Muscle layer of colon (tissue), 2 donors: ENCODE measurements around the gene SAMD8.
"Not testable (repeated sequence)": the region's sequence is repeated elsewhere in the genome, so short reads cannot be mapped to it uniquely, and the experiment has no call there.

ENCODE experiments used
- H3K27ac ChIP-seq: one replicate; pipeline ENCODE4 v1.7.0; 2013; ENCODE audit warnings: low read depth, mild to moderate bottlenecking, low read length, moderate library complexity
- H3K27me3 ChIP-seq, 2 donors: one replicate each; pipeline ENCODE4 v1.7.0; 2013; ENCODE audit warnings: low read length in 2 of 2, mild to moderate bottlenecking in 2 of 2; ENCODE audit not compliant: insufficient read depth in 2 of 2, control insufficient read depth in 1 of 2
- H3K36me3 ChIP-seq: one replicate; pipeline ENCODE4 v1.7.0; 2013; ENCODE audit warnings: mild to moderate bottlenecking, low read length; ENCODE audit not compliant: insufficient read depth
- H3K4me1 ChIP-seq: one replicate; pipeline ENCODE4 v1.7.0; 2013; ENCODE audit warnings: mild to moderate bottlenecking, low read length; ENCODE audit not compliant: insufficient read depth
- H3K4me3 ChIP-seq, 2 donors: one replicate each; pipeline ENCODE4 v1.7.0; 2013; ENCODE audit warnings: low read length in 2 of 2, low read depth in 1 of 2, mild to moderate bottlenecking in 1 of 2, moderate library complexity in 1 of 2
- H3K9ac ChIP-seq: one replicate; pipeline ENCODE4 v1.7.0; 2013; ENCODE audit warnings: low read length
- H3K9me3 ChIP-seq: one replicate; pipeline ENCODE4 v1.7.0; 2013; ENCODE audit warnings: mild to moderate bottlenecking, low read length
- donor health status: abdominal sarcoma.
- donor health status: Adenocarcinoma of cecum.

SAMD8 gene

GRCh38 chr10:75102830-75103673 is 8.4 kb upstream of the SAMD8 start:
- H3K9me3 ChIP-seq = no peaks in the 10 kb centered on the region
- H3K9ac ChIP-seq = no peak overlapping the region
- no peaks in the 10 kb centered on the region for H3K36me3 ChIP-seq
- H3K4me1 ChIP-seq = peaks cover 7% of the 10 kb centered on the region
- H3K27me3 ChIP-seq = no peaks in the 10 kb centered on the region
- no peak overlapping the region for H3K4me3 ChIP-seq
- H3K27ac ChIP-seq = no peak overlapping the region

GRCh38 chr10:75103881-75104686 is 7.4 kb upstream of the SAMD8 start:
- H3K9me3 ChIP-seq = no peaks in the 10 kb centered on the region
- peaks cover 7% of the 10 kb centered on the region for H3K4me1 ChIP-seq
- H3K9ac ChIP-seq = no peak overlapping the region
- no peak overlapping the region for H3K4me3 ChIP-seq
- H3K27me3 ChIP-seq = no peaks in the 10 kb centered on the region
- no peak overlapping the region for H3K27ac ChIP-seq
- H3K36me3 ChIP-seq = no peaks in the 10 kb centered on the region

GRCh38 chr10:75104842-75105241 is 6.6 kb upstream of the SAMD8 start:
- H3K27ac ChIP-seq = no peak overlapping the region
- no peak overlapping the region for H3K4me3 ChIP-seq
- H3K4me1 ChIP-seq = peaks cover 5% of the 10 kb centered on the region
- H3K9ac ChIP-seq = no peak overlapping the region
- no peaks in the 10 kb centered on the region for H3K27me3 ChIP-seq
- H3K9me3 ChIP-seq = no peaks in the 10 kb centered on the region
- no peaks in the 10 kb centered on the region for H3K36me3 ChIP-seq

- H3K9me3 ChIP-seq = no peaks in the 10 kb centered on the region
- no peak overlapping the region for H3K27ac ChIP-seq
- H3K36me3 ChIP-seq = no peaks in the 10 kb centered on the region
- no peaks in the 10 kb centered on the region for H3K27me3 ChIP-seq
- no peak overlapping the region for H3K9ac ChIP-seq
- H3K4me1 ChIP-seq = peaks cover 5% of the 10 kb centered on the region
- no peak overlapping the region for H3K4me3 ChIP-seq
Measured at GRCh38 chr10:75105576-75106197, 5.8 kb upstream of the SAMD8 start.

- H3K4me3 ChIP-seq = no peak overlapping the region
- no peaks in the 10 kb centered on the region for H3K27me3 ChIP-seq
- no peaks in the 10 kb centered on the region for H3K36me3 ChIP-seq
- H3K9me3 ChIP-seq = no peaks in the 10 kb centered on the region
- H3K9ac ChIP-seq = no peak overlapping the region
- no peak overlapping the region for H3K27ac ChIP-seq
- H3K4me1 ChIP-seq = peaks cover 7% of the 10 kb centered on the region
Measured at GRCh38 chr10:75106242-75106641, 5.2 kb upstream of the SAMD8 start.

GRCh38 chr10:75106891-75107290 is 4.6 kb upstream of the SAMD8 start:
- not testable (repeated sequence) for H3K4me1 ChIP-seq, H3K27ac ChIP-seq, H3K27me3 ChIP-seq, H3K9me3 ChIP-seq, H3K4me3 ChIP-seq, H3K9ac ChIP-seq, H3K36me3 ChIP-seq

- no peak overlapping the region for H3K4me3 ChIP-seq
- no peak overlapping the region for H3K9ac ChIP-seq
Measured at GRCh38 chr10:75107756-75108683, 3.4 kb upstream of the SAMD8 start.

GRCh38 chr10:75108684-75109458 is 2.6 kb upstream of the SAMD8 start:
- no peaks in the 10 kb centered on the region for H3K9me3 ChIP-seq
- H3K9ac ChIP-seq = no peak overlapping the region
- no peak overlapping the region for H3K4me3 ChIP-seq
- no peaks in the 10 kb centered on the region for H3K27me3 ChIP-seq
- no peak overlapping the region for H3K27ac ChIP-seq
- peaks cover 21% of the 10 kb centered on the region for H3K4me1 ChIP-seq
- H3K36me3 ChIP-seq = no peaks in the 10 kb centered on the region

More at GRCh38 chr10:75107756-75108683, 3.4 kb upstream of the SAMD8 start:
- no peak overlapping the region for H3K27ac ChIP-seq
- no peaks in the 10 kb centered on the region for H3K27me3 ChIP-seq
- no peaks in the 10 kb centered on the region for H3K9me3 ChIP-seq
- H3K36me3 ChIP-seq = no peaks in the 10 kb centered on the region
- H3K4me1 ChIP-seq = peaks cover 13% of the 10 kb centered on the region

- Histone ChIP-seq H3K36me3 (no peaks in the 10 kb centered on the region), H3K9ac (no peak overlapping the region), H3K27me3 (no peaks in the 10 kb centered on the region), H3K27ac (no peak overlapping the region), H3K9me3 (no peaks in the 10 kb centered on the region), H3K4me1 (peaks cover 21% of the 10 kb centered on the region), H3K4me3 (no peak overlapping the region)
Measured at GRCh38 chr10:75109459-75109778, 2.0 kb upstream of the SAMD8 start.

- H3K27ac ChIP-seq = peak overlapping the region; percentile 100
- H3K9me3 ChIP-seq = no peaks in the 10 kb centered on the region
- peak overlapping the region in 1 of 2 donors; percentile 96 for H3K4me3 ChIP-seq
- H3K36me3 ChIP-seq = no peaks in the 10 kb centered on the region
- peaks cover 27% of the 10 kb centered on the region for H3K4me1 ChIP-seq
- H3K27me3 ChIP-seq = no peaks in the 10 kb centered on the region
- H3K9ac ChIP-seq = no peak overlapping the region
Measured at GRCh38 chr10:75110006-75110632, 1.3 kb upstream of the SAMD8 start.
